SKM-1 treated with dmso at 0.1 percent for 144 hours (cell line): ENCODE data around the gene CEP57.
"Not testable (repeated sequence)": the region's sequence is repeated elsewhere in the genome, so short reads cannot be mapped to it uniquely, and the experiment has no call there.

Experiments used
- DNase-seq: peaks from one replicate; lab custom pipeline; 2025; ENCODE audit not compliant: unreplicated experiment; lab: John Stamatoyannopoulos, UW

CEP57 gene

GRCh38 chr11:95853138-95853537 lies 62.8 kb downstream of the CEP57 start:
- DNase-seq, result no peak

GRCh38 chr11:95853862-95854261 lies 63.6 kb downstream of the CEP57 start:
- no peak for DNase-seq

- DNase-seq, result not testable (repeated sequence)
Observed at GRCh38 chr11:95854362-95854761, 64.1 kb downstream of the CEP57 start.

- DNase-seq, result not testable (repeated sequence)
Observed at GRCh38 chr11:95860024-95860423, 69.7 kb downstream of the CEP57 start.

- no peak for DNase-seq
Observed at GRCh38 chr11:95863486-95864140, 73.3 kb downstream of the CEP57 start.

- DNase-seq, result peak; percentile 25
Observed at GRCh38 chr11:95867105-95867504, 76.8 kb downstream of the CEP57 start.

- not testable (repeated sequence) for DNase-seq
Observed at GRCh38 chr11:95870877-95871276, 80.6 kb downstream of the CEP57 start.

GRCh38 chr11:95877291-95877690 lies 87.0 kb downstream of the CEP57 start:
- no peak for DNase-seq
